HepG2 (cell line): ENCODE results near the gene NOL11. TPM values are rescaled to one million over a fixed set of nuclear protein-coding genes. Genes with fewer than 3 reads are reported as not detected.
A peak's percentile ranks its signal among the peaks of the same experiment; 100 is the strongest.

Experiments used
- BRCA1 ChIP-seq: sonication (generic); formaldehyde crosslinking; IDR thresholded peaks from 2 replicates; pipeline ENCODE4 v1.4.0; 2020; ENCODE audit warnings: missing genetic modification reagents
- HMG20B ChIP-seq: conservative IDR thresholded peaks from 2 replicates; pipeline ENCODE4 v1.6.1; 2016; ENCODE audit warnings: missing genetic modification reagents, missing compliant biosample characterization
- TCF7 ChIP-seq: sonication (generic); IDR thresholded peaks from 2 replicates; pipeline ENCODE4 v1.6.1; 2016; ENCODE audit warnings: antibody characterized with exemption, low read depth
- TRAFD1 ChIP-seq: sonication (generic); formaldehyde crosslinking; IDR thresholded peaks from 2 replicates; pipeline ENCODE4 v1.5.1; 2020; ENCODE audit warnings: missing genetic modification reagents, mild to moderate bottlenecking, borderline replicate concordance
- TSC22D2 ChIP-seq: sonication (generic); formaldehyde crosslinking; IDR thresholded peaks from 2 replicates; pipeline ENCODE4 v1.5.1; 2020; ENCODE audit warnings: missing genetic modification reagents, mild to moderate bottlenecking, borderline replicate concordance
- UBTF ChIP-seq: sonication (generic); formaldehyde crosslinking; IDR thresholded peaks from 2 replicates; pipeline ENCODE4 v1.4.0; 2020; ENCODE audit warnings: mild to moderate bottlenecking, missing genetic modification reagents
- ZBTB2 ChIP-seq: sonication (generic); formaldehyde crosslinking; IDR thresholded peaks from 2 replicates; pipeline ENCODE4 v1.8.0; 2022; ENCODE audit warnings: low read depth, missing genetic modification reagents
- ZBTB33 ChIP-seq: sonication (generic); formaldehyde crosslinking; IDR thresholded peaks from 2 replicates; pipeline ENCODE4 v1.4.0; 2020; ENCODE audit warnings: missing genetic modification reagents
- ZNF24 ChIP-seq: fragments of 450-650 bp; IDR thresholded peaks from 2 replicates; pipeline ENCODE4 v1.6.1; 2017; ENCODE audit warnings: antibody characterized with exemption, mild to moderate bottlenecking
- ZNF280B ChIP-seq: sonication (generic); formaldehyde crosslinking; IDR thresholded peaks from 2 replicates; pipeline ENCODE4 v1.5.0; 2020; ENCODE audit warnings: missing genetic modification reagents, mild to moderate bottlenecking, borderline replicate concordance
- ZNF547 ChIP-seq: sonication (generic); formaldehyde crosslinking; IDR thresholded peaks from 2 replicates; pipeline ENCODE4 v1.5.1; 2020; ENCODE audit warnings: mild to moderate bottlenecking, missing genetic modification reagents
- ZNF598 ChIP-seq: sonication (generic); formaldehyde crosslinking; IDR thresholded peaks from 2 replicates; pipeline ENCODE4 v1.5.1; 2020; ENCODE audit warnings: mild to moderate bottlenecking, missing genetic modification reagents, borderline replicate concordance
- ZNF7 ChIP-seq: IDR thresholded peaks from 2 replicates; pipeline ENCODE4 v1.6.1; 2016; ENCODE audit warnings: missing biosample characterization, missing genetic modification reagents
- ZNF737 ChIP-seq: sonication (generic); formaldehyde crosslinking; IDR thresholded peaks from 2 replicates; pipeline ENCODE4 v1.5.0; 2020; ENCODE audit warnings: missing genetic modification reagents, mild to moderate bottlenecking, borderline replicate concordance
- ZNF879 ChIP-seq: sonication (generic); formaldehyde crosslinking; IDR thresholded peaks from 2 replicates; pipeline ENCODE4 v1.8.1; 2023; ENCODE audit warnings: missing genetic modification reagents
- polyA plus RNA-seq, 8 experiments: library from polyadenylated mRNA; depleted of rRNA in 3 of 8; stranded (reverse) in 7 of 8; unstranded in 1 of 8; fragments of >200 nt; fragmentation: Illumina TruSeq in 4 of 8; extraction: Trizol in 4 of 8; gene quantifications; 2 replicates each; pipeline versions ENCODE4 v1.2.1 to v1.2.3, GENCODE V29; 2011 to 2016; ENCODE audit warnings: low read depth in 4 of 8, missing spikeins in 1 of 8, mixed read lengths in 1 of 8; ENCODE audit not compliant: insufficient read depth in 1 of 8
- total RNA-seq, 5 experiments: library from RNA; depleted of rRNA; stranded (reverse); fragments of >200 nt; fragmentation: Illumina TruSeq; extraction: Trizol; gene quantifications; 2 replicates each; pipeline ENCODE4 v1.2.3, GENCODE V29; 2016; ENCODE audit warnings: low read depth in 1 of 5

Gene NOL11
- total and polyA plus RNA-seq, 2 of the 13 experiments (the other 11 are each of a cell fraction or from before 2014, with no cell fraction given) = 45.8 to 124 TPM

- TF ChIP-seq UBTF (CRISPR knock-in tag) (peak; percentile 92), TSC22D2 (CRISPR knock-in tag) (peak; percentile 92), ZNF547 (CRISPR knock-in tag) (peak; percentile 89), ZBTB2 (CRISPR knock-in tag) (no peak), ZNF7 (CRISPR knock-in tag) (no peak), ZNF24 (0 out of 2 replicates have a peak, but pooled peaks have one; percentile 19), BRCA1 (CRISPR knock-in tag) (peak; percentile 98), ZBTB33 (CRISPR knock-in tag) (peak; percentile 86), ZNF737 (CRISPR knock-in tag) (no peak; the same call in 1 of the 2 replicates), TRAFD1 (peak; percentile 22; the same call in 1 of the 2 replicates), ZNF280B (CRISPR knock-in tag) (peak; percentile 94), ZNF598 (CRISPR knock-in tag) (peak; percentile 99), HMG20B (CRISPR knock-in tag) (peak; percentile 66; the same call in 1 of the 2 replicates), ZNF879 (CRISPR knock-in tag) (peak; percentile 84), TCF7 (no peak)
These were observed at the start of gene NOL11 (continued) for GRCh38 chr17:67717624-67718324.
